ENCODE data around the gene CREB3L2.

DNA sequence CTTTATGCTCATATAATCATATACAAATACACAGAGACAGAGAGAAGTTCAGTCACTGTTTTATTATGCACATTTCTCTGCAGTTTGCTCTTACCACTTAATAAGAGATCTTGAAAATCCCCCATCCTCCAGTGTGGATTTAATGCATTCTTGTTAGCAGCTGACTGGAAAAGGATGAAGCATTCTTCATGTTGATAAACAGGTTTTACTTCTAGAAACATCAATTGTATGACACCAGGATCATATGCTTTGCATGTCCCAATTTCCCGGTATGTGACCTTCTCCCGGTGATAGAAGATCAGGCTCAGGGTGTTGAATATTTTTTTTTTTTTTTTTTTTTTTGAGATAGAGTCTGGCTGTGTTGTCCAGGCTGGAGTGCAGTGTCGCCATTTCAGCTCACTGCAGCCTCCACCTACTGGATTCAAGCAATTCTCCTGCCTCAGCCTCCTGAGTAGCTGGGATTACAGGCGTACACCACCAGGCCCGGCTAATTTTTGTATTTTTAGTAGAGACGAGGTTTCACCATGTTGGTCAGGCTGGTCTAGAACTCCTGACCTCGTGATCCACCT is 6.2 kb upstream of the CREB3L2 start:
- TF ChIP-seq HMG20A (CRISPR knock-in tag; IDR thresholded peaks at IDR 0.05; ENCODE audit: borderline replicate concordance) (no peak), ZNF839 (CRISPR knock-in tag; IDR thresholded peaks at IDR 0.05; ENCODE audit: borderline replicate concordance) (no peak)
